SK-N-SH (cell line): Measurements from ENCODE around the gene TAMM41. TPM values are rescaled to one million over a fixed set of nuclear protein-coding genes. Genes with fewer than 3 reads are reported as not detected.

Experiments
- CTCF ChIA-PET: fragments of 300-600, 350-600 bp; formaldehyde crosslinking; extraction: SDS; loops from one replicate; lab custom pipeline; 2021; lab: Yijun Ruan, JAX
- POLR2A ChIA-PET: fragments of 350-600 bp; sonication (Branson Sonifier 250); formaldehyde crosslinking; extraction: SDS; loops from one replicate; lab custom pipeline; 2020; ENCODE audit warnings: antibody characterized with exemption, inconsistent platforms; lab: Yijun Ruan, JAX
- DNase-seq: peaks from one replicate; pipeline ENCODE4 v3.0.0; 2012
- H2AFZ ChIP-seq: fragments of 200-600 bp; sonication (generic); 2 replicates; pipeline ENCODE4 v1.8.1; 2016; ENCODE audit warnings: antibody characterized with exemption, mild to moderate bottlenecking, low read depth
- H3F3A ChIP-seq: fragments of 200-600 bp; sonication (generic); replicated peaks from 2 replicates; pipeline ENCODE3; 2016; ENCODE audit warnings: antibody characterized with exemption, mild to moderate bottlenecking; ENCODE audit not compliant: insufficient read depth
- H3K27ac ChIP-seq, 2 experiments: fragments of 200-500 bp in 1 of 2; fragments of 200-600 bp in 1 of 2; sonication (Bioruptor generic) in 1 of 2; sonication (generic), shearing (Covaris generic) in 1 of 2; 2 replicates each; pipeline versions ENCODE4 v1.5.1 to v1.6.1; 2014 to 2016; ENCODE audit warnings: low read depth in 2 of 2, inconsistent platforms in 1 of 2, low read length in 1 of 2, mild to moderate bottlenecking in 1 of 2, mixed read lengths in 1 of 2
- H3K27me3 ChIP-seq: fragments of 200-600 bp; sonication (generic), shearing (Covaris generic); 2 replicates; pipeline ENCODE4 v1.6.1; 2016; ENCODE audit warnings: mixed run types; ENCODE audit not compliant: insufficient read depth
- H3K36me3 ChIP-seq, 2 experiments: fragments of 200-500 bp in 1 of 2; fragments of 200-600 bp in 1 of 2; sonication (Bioruptor generic) in 1 of 2; sonication (generic) in 1 of 2; replicated peaks in 1 of 2; 2 replicates each; pipeline versions ENCODE3 to v1.5.1; 2014 to 2016; ENCODE audit warnings: low read length in 1 of 2, mild to moderate bottlenecking in 1 of 2; ENCODE audit not compliant: insufficient read depth in 2 of 2, control insufficient read depth in 1 of 2
- H3K4me1 ChIP-seq, 2 experiments: fragments of 200-500 bp in 1 of 2; fragments of 200-600 bp in 1 of 2; sonication (Bioruptor generic) in 1 of 2; sonication (generic), shearing (Covaris generic) in 1 of 2; 2 replicates each; pipeline versions ENCODE4 v1.5.1 to v1.6.1; 2014 to 2016; ENCODE audit warnings: low read depth in 1 of 2, low read length in 1 of 2, mixed run types in 1 of 2; ENCODE audit not compliant: insufficient read depth in 2 of 2, control insufficient read depth in 1 of 2
- H3K4me2 ChIP-seq: fragments of 200-600 bp; sonication (generic), shearing (Covaris generic); 2 replicates; pipeline ENCODE4 v1.6.1; 2017; ENCODE audit warnings: mixed run types
- H3K4me3 ChIP-seq, 2 experiments: fragments of 200-500 bp in 1 of 2; fragments of 200-600 bp in 1 of 2; sonication (Bioruptor generic) in 1 of 2; sonication (generic), shearing (Covaris generic) in 1 of 2; 2 replicates each; pipeline versions ENCODE4 v1.5.1 to v1.8.1; 2014 to 2016; ENCODE audit warnings: low read depth in 2 of 2, inconsistent platforms in 1 of 2, low read length in 1 of 2, mild to moderate bottlenecking in 1 of 2, mixed read lengths in 1 of 2, moderate library complexity in 1 of 2
- H3K79me2 ChIP-seq: fragments of 200-600 bp; sonication (generic); 2 replicates; pipeline ENCODE4 v1.8.1; 2017; ENCODE audit warnings: mild to moderate bottlenecking; ENCODE audit not compliant: insufficient read depth
- H3K9ac ChIP-seq: fragments of 200-600 bp; sonication (generic); 2 replicates; pipeline ENCODE4 v1.6.1; 2017; ENCODE audit warnings: mixed run types
- H3K9me2 ChIP-seq: fragments of 200-600 bp; sonication (generic); 2 replicates; pipeline ENCODE4 v1.6.1; 2017; ENCODE audit warnings: mixed run types
- H3K9me3 ChIP-seq: fragments of 200-600 bp; sonication (generic); 2 replicates; pipeline ENCODE4 v1.6.1; 2017; ENCODE audit warnings: mixed run types, mild to moderate bottlenecking, moderate library complexity
- H4K20me1 ChIP-seq: fragments of 200-600 bp; sonication (generic); 2 replicates; pipeline ENCODE4 v1.6.1; 2017; ENCODE audit warnings: mild to moderate bottlenecking, mixed run types; ENCODE audit not compliant: insufficient read depth
- CTCF ChIP-seq: fragments of 200-600 bp; sonication (generic); IDR thresholded peaks from 2 replicates; pipeline ENCODE4 v1.6.1; 2017; ENCODE audit warnings: antibody characterized with exemption, mild to moderate bottlenecking, moderate library complexity
- EZH2phosphoT487 ChIP-seq: fragments of 200-600 bp; sonication (generic); IDR thresholded peaks from 2 replicates; pipeline ENCODE4 v1.6.1; 2017; ENCODE audit warnings: low read depth, mixed run types, mild to moderate bottlenecking, antibody characterized with exemption, moderate library complexity, borderline replicate concordance
- FOSL2 ChIP-seq: IDR thresholded peaks from 2 replicates; pipeline ENCODE4 v1.4.0; 2012; ENCODE audit warnings: low read depth, mild to moderate bottlenecking, moderate library complexity, borderline replicate concordance
- FOXJ3 ChIP-seq: sonication (generic); formaldehyde crosslinking; IDR thresholded peaks from 2 replicates; pipeline ENCODE4 v1.5.1; 2020; ENCODE audit warnings: mild to moderate bottlenecking, missing genetic modification reagents
- GABPA ChIP-seq: IDR thresholded peaks from 2 replicates; pipeline ENCODE4 v1.4.0; 2012; ENCODE audit warnings: low read depth, mild to moderate bottlenecking
- IRF3 ChIP-seq: fragments of 150-350 bp; IDR thresholded peaks from 2 replicates; pipeline ENCODE4 v1.6.1; 2016; ENCODE audit warnings: mild to moderate bottlenecking, low read depth, low read length
- JUND ChIP-seq: IDR thresholded peaks from 2 replicates; pipeline ENCODE4 v1.4.0; 2012
- MAX ChIP-seq: IDR thresholded peaks from 2 replicates; pipeline ENCODE4 v1.4.0; 2012; ENCODE audit warnings: low read depth
- MEF2A ChIP-seq: IDR thresholded peaks from 2 replicates; pipeline ENCODE4 v1.4.0; 2012; ENCODE audit warnings: low read depth, borderline replicate concordance
- MXI1 ChIP-seq: IDR thresholded peaks from 2 replicates; pipeline ENCODE4 v1.6.1; 2012; ENCODE audit warnings: mild to moderate bottlenecking, low read depth, low read length, improper control_type of control experiment
- NRF1 ChIP-seq: IDR thresholded peaks from 2 replicates; pipeline ENCODE4 v1.6.1; 2012; ENCODE audit warnings: low read depth, mild to moderate bottlenecking, low read length
- PBX3 ChIP-seq: IDR thresholded peaks from 2 replicates; pipeline ENCODE4; 2012
- POLR2AphosphoS5 ChIP-seq: IDR thresholded peaks from 2 replicates; pipeline ENCODE4 v1.6.1; 2012; ENCODE audit warnings: low read depth, low read length
- RFX5 ChIP-seq: IDR thresholded peaks from 2 replicates; pipeline ENCODE4 v1.6.1; 2012; ENCODE audit warnings: mild to moderate bottlenecking, improper control_type of control experiment, low read length
- RXRA ChIP-seq: IDR thresholded peaks from 2 replicates; pipeline ENCODE4 v1.4.0; 2012; ENCODE audit warnings: low read depth, mild to moderate bottlenecking, borderline replicate concordance
- SMC3 ChIP-seq: IDR thresholded peaks from 2 replicates; pipeline ENCODE4 v1.6.1; 2012; ENCODE audit warnings: low read depth, low read length, improper control_type of control experiment
- TAF1 ChIP-seq: IDR thresholded peaks from 2 replicates; pipeline ENCODE4 v1.6.1; 2012; ENCODE audit warnings: low read depth, mild to moderate bottlenecking, low read length, moderate library complexity, borderline replicate concordance
- TCF12 ChIP-seq: IDR thresholded peaks from 2 replicates; pipeline ENCODE4 v1.4.0; 2012
- USF2 ChIP-seq: fragments of 150-350 bp; IDR thresholded peaks from 2 replicates; pipeline ENCODE4 v1.6.1; 2017; ENCODE audit warnings: antibody characterized with exemption, low read length, low read depth, borderline replicate concordance
- YY1 ChIP-seq: IDR thresholded peaks from 2 replicates; pipeline ENCODE4 v1.4.0; 2012; ENCODE audit warnings: low read depth, mild to moderate bottlenecking
- ZBTB33 ChIP-seq: IDR thresholded peaks from 2 replicates; pipeline ENCODE4 v1.4.0; 2012; ENCODE audit warnings: low read depth, borderline replicate concordance
- WGBS: methylation state at CpG from one replicate; pipeline ENCODE4 v1.1.6; 2017; ENCODE audit warnings: low lambda C conversion rate; 5-methylcytosine and 5-hydroxymethylcytosine counted together
- polyA plus RNA-seq, 3 experiments: library from polyadenylated mRNA; depleted of rRNA; stranded (reverse); fragments of >200 nt; gene quantifications; 2 replicates each; pipeline ENCODE4 v1.2.3, GENCODE V29; 2012

TAMM41 gene
- polyA plus RNA-seq, 1 of the 3 experiments (the other 2 are of a cell fraction): 14.3 TPM

- H3K9me2 ChIP-seq: no peaks in the 10 kb centered on the region
- no peak for DNase-seq
- no peak overlapping the region for H3K9ac ChIP-seq
- no peaks in the 10 kb centered on the region for H3K79me2 ChIP-seq
- no peaks in the 10 kb centered on the region for H3K27me3 ChIP-seq
- 90% methylated on average over 3 of the region's 3 CpGs for WGBS
- no peaks in the 10 kb centered on the region for H4K20me1 ChIP-seq
- POLR2A ChIA-PET: no interaction called here
- H3K9me3 ChIP-seq: no peaks in the 10 kb centered on the region
- CTCF ChIA-PET: interaction anchor here (1.0 kb wide), 1 partner anchor 434 kb away, joined by 3 read pairs; no protein-coding TSS in a partner anchor
- no peak overlapping the region for H2AFZ ChIP-seq
- H3K27ac ChIP-seq: no peak overlapping the region
- peaks cover 4% of the 10 kb centered on the region for H3F3A ChIP-seq
- TF ChIP-seq MAX: no peak
- TF ChIP-seq POLR2AphosphoS5: no peak
- no peak for TF ChIP-seq RFX5
- TF ChIP-seq MXI1: no peak
- TF ChIP-seq SMC3: no peak
- no peak for TF ChIP-seq EZH2phosphoT487
- no peak for TF ChIP-seq FOSL2
- TF ChIP-seq, all 33 proteins: peak for 0
- Histone ChIP-seq H3K36me3 (peaks cover 52 to 56% of the 10 kb centered on the region in 2 experiments), H3K4me3 (no peak overlapping the region), H3K4me2 (no peak overlapping the region), H3K4me1 (no peaks in the 10 kb centered on the region)
Observed at GRCh38 chr3:11810276-11810675, 36.4 kb downstream of the TAMM41 start.

- H3K4me1 ChIP-seq: no peaks in the 10 kb centered on the region
- H3K9me3 ChIP-seq: no peaks in the 10 kb centered on the region
- no peak overlapping the region for H3K9ac ChIP-seq
- no peak for DNase-seq
- H3K9me2 ChIP-seq: no peaks in the 10 kb centered on the region
- no peak overlapping the region for H3K4me2 ChIP-seq
- no peaks in the 10 kb centered on the region for H3K27me3 ChIP-seq
- no peak overlapping the region for H3K27ac ChIP-seq
- ChIA-PET POLR2A (no interaction called here), CTCF (interaction anchor here (0.7 to 1.5 kb wide), 4 partner anchors 11 to 429 kb away, joined by 3 to 5 read pairs (median 4); partner anchors contain the start of gene TAMM41)
- no peak overlapping the region for H3K4me3 ChIP-seq
- no peak overlapping the region for H2AFZ ChIP-seq
- H3K79me2 ChIP-seq: no peaks in the 10 kb centered on the region
- WGBS: 96% methylated on average over 9 of the region's 9 CpGs
- no peaks in the 10 kb centered on the region for H4K20me1 ChIP-seq
- H3K36me3 ChIP-seq: peaks cover 45 to 56% of the 10 kb centered on the region in 2 experiments
- H3F3A ChIP-seq: peaks cover 4% of the 10 kb centered on the region
- TF ChIP-seq CTCF: no peak
- TF ChIP-seq IRF3: no peak
- TF ChIP-seq TCF12: no peak
- no peak for TF ChIP-seq NRF1
- no peak for TF ChIP-seq GABPA
- no peak for TF ChIP-seq JUND
- TF ChIP-seq TAF1: no peak
- no peak for TF ChIP-seq USF2
- TF ChIP-seq PBX3: no peak
- TF ChIP-seq RXRA: no peak
- TF ChIP-seq ZBTB33: no peak
- TF ChIP-seq MEF2A: no peak
- no peak for TF ChIP-seq MAX
- TF ChIP-seq YY1: no peak
- no peak for TF ChIP-seq FOXJ3 (CRISPR knock-in tag)
Observed at GRCh38 chr3:11808231-11808630, 38.5 kb downstream of the TAMM41 start.
